ENCODE measurements around the gene HSD3B7. TPM values are rescaled to one million over a fixed set of nuclear protein-coding genes. Genes with fewer than 3 reads are reported as not detected.

HSD3B7 gene
- total RNA-seq, 6 experiments from 2014 or later, result 54.6 to 219 (median 86.9) TPM

GRCh38 chr16:31002862-31003341 lies 17.9 kb downstream of the HSD3B7 start:
- intact Hi-C loops (cut with DNase I), result no loop called here
- H3K36me3 ChIP-seq, result no peaks in the 10 kb centered on the region
- no peak overlapping the region for H3K27ac ChIP-seq
- ATAC-seq, result no peak
- peaks cover 0 to 38% (median 15%) of the 10 kb centered on the region in 4 donors for H3K4me1 ChIP-seq
- no peaks in the 10 kb centered on the region for H3K9me3 ChIP-seq
- no peak for DNase-seq
- WGBS (ENCODE audit: insufficient coverage, low coverage, low lambda C conversion rate, missing lambda C conversion rate), result no CpG with 5 or more reads among the region's 9 CpGs
- H3K4me3 ChIP-seq, result no peak overlapping the region
- H3K27me3 ChIP-seq, result no peaks in the 10 kb centered on the region
- TF ChIP-seq CTCF (IDR thresholded peaks at IDR 0.05) (no peak), POLR2A (IDR thresholded peaks at IDR 0.05) (no peak)

- H3K4me3 ChIP-seq, result no peak overlapping the region
- TF ChIP-seq CTCF (IDR thresholded peaks at IDR 0.05), result no peak
- no peak for TF ChIP-seq POLR2A (IDR thresholded peaks at IDR 0.05)
- no peak overlapping the region for H3K27ac ChIP-seq
- no peaks in the 10 kb centered on the region for H3K27me3 ChIP-seq
- H3K36me3 ChIP-seq, result no peaks in the 10 kb centered on the region
- no peaks in the 10 kb centered on the region for H3K9me3 ChIP-seq
- DNase-seq (no peak), ATAC-seq (no peak)
- intact Hi-C loops (cut with DNase I), result no loop called here
- peaks cover 0 to 29% (median 11%) of the 10 kb centered on the region in 4 donors for H3K4me1 ChIP-seq
- WGBS (ENCODE audit: insufficient coverage, low coverage, low lambda C conversion rate, missing lambda C conversion rate), result 86% methylated on average over 5 of the region's 6 CpGs
Observed at GRCh38 chr16:31003744-31004143, 18.7 kb downstream of the HSD3B7 start.

GRCh38 chr16:31004658-31005057 lies 19.7 kb downstream of the HSD3B7 start:
- intact Hi-C loops (cut with DNase I), result no loop called here
- peaks cover 0 to 22% (median 7%) of the 10 kb centered on the region in 4 donors for H3K4me1 ChIP-seq
- TF ChIP-seq POLR2A (IDR thresholded peaks at IDR 0.05), result no peak
- no peak for TF ChIP-seq CTCF (IDR thresholded peaks at IDR 0.05)
- no peaks in the 10 kb centered on the region for H3K9me3 ChIP-seq
- WGBS (ENCODE audit: insufficient coverage, low coverage, low lambda C conversion rate, missing lambda C conversion rate), result no CpG with 5 or more reads among the region's 2 CpGs
- H3K36me3 ChIP-seq, result no peaks in the 10 kb centered on the region
- no peak for ATAC-seq
- DNase-seq, result no peak
- H3K27ac ChIP-seq, result no peak overlapping the region
- H3K4me3 ChIP-seq, result no peak overlapping the region
- no peaks in the 10 kb centered on the region for H3K27me3 ChIP-seq

GRCh38 chr16:31005350-31006085 lies 20.5 kb downstream of the HSD3B7 start:
- H3K9me3 ChIP-seq, result no peaks in the 10 kb centered on the region
- H3K27me3 ChIP-seq, result no peaks in the 10 kb centered on the region
- no peak for DNase-seq

More at GRCh38 chr16:31005350-31006085, 20.5 kb downstream of the HSD3B7 start:
- intact Hi-C loops (cut with DNase I), result no loop called here
- ATAC-seq, result no peak
- WGBS (ENCODE audit: insufficient coverage, low coverage, low lambda C conversion rate, missing lambda C conversion rate), result 61% methylated on average over 13 of the region's 16 CpGs
- H3K27ac ChIP-seq, result no peak overlapping the region
- peaks cover 0 to 13% (median 2%) of the 10 kb centered on the region in 4 donors for H3K4me1 ChIP-seq
- no peaks in the 10 kb centered on the region for H3K36me3 ChIP-seq
- TF ChIP-seq POLR2A (IDR thresholded peaks at IDR 0.05) (no peak), CTCF (IDR thresholded peaks at IDR 0.05) (no peak)
- H3K4me3 ChIP-seq, result no peak overlapping the region
